K562 (cell line): Measurements from ENCODE around the gene SLC25A11. TPM values are rescaled to one million over a fixed set of nuclear protein-coding genes. Genes with fewer than 3 reads are reported as not detected.
A peak's percentile ranks its signal among the peaks of the same experiment; 100 is the strongest.

Experiments
- ARID1B ChIP-seq: fragments of 450-650 bp; IDR thresholded peaks from 2 replicates; pipeline ENCODE4 v1.6.1; 2016; ENCODE audit warnings: antibody characterized with exemption, mild to moderate bottlenecking, inconsistent platforms
- ATF7 ChIP-seq: fragments of 450-650 bp; IDR thresholded peaks from 2 replicates; pipeline ENCODE4 v1.7.1; 2014; ENCODE audit warnings: mild to moderate bottlenecking, moderate library complexity
- CCNT2 ChIP-seq: IDR thresholded peaks from 2 replicates; pipeline ENCODE4 v1.6.1; 2011; ENCODE audit warnings: borderline replicate concordance, low read depth, mild to moderate bottlenecking, moderate library complexity, mixed read lengths, low read length; ENCODE audit not compliant: insufficient read length; ENCODE audit errors: extremely low read depth
- CREB1 ChIP-seq, 2 experiments: sonication (generic) in 1 of 2; formaldehyde crosslinking in 1 of 2; IDR thresholded peaks; 2 replicates each; pipeline versions ENCODE4 v1.6.1 to v1.8.0; 2012 to 2022; ENCODE audit warnings: inconsistent platforms in 1 of 2, mild to moderate bottlenecking in 1 of 2, missing genetic modification reagents in 1 of 2, moderate library complexity in 1 of 2
- ELF4 ChIP-seq: fragments of 450-650 bp; formaldehyde crosslinking; IDR thresholded peaks from 2 replicates; pipeline ENCODE4 v1.4.0; 2022; ENCODE audit warnings: missing genetic modification characterization
- FOSL1 ChIP-seq: fragments of 200-800 bp; sonication (Bioruptor generic); conservative IDR thresholded peaks from 2 replicates; pipeline ENCODE4 v1.6.1; 2016; ENCODE audit warnings: missing genetic modification characterization, missing compliant biosample characterization
- ILF3 ChIP-seq: fragments of 450-650 bp; IDR thresholded peaks from 2 replicates; pipeline ENCODE4 v1.6.1; 2018; ENCODE audit warnings: antibody characterized with exemption, mild to moderate bottlenecking, moderate library complexity, borderline replicate concordance
- JUN ChIP-seq, 2 experiments: sonication (generic) in 1 of 2; formaldehyde crosslinking in 1 of 2; IDR thresholded peaks; 2 replicates each; pipeline versions ENCODE4 v1.6.1 to v1.8.0; 2012 to 2022; ENCODE audit warnings: borderline replicate concordance in 2 of 2, mild to moderate bottlenecking in 2 of 2, improper control_type of control experiment in 1 of 2, low read depth in 1 of 2, low read length in 1 of 2, missing genetic modification reagents in 1 of 2
- MECOM ChIP-seq: fragments of 250-450 bp; sonication (Bioruptor Pico); IDR thresholded peaks from 2 replicates; pipeline ENCODE4 v1.8.0; 2022; ENCODE audit warnings: inconsistent platforms
- NFE2 ChIP-seq: IDR thresholded peaks from 2 replicates; pipeline ENCODE4 v1.6.1; 2014; ENCODE audit warnings: antibody characterized with exemption, low read depth
- SIN3B ChIP-seq: fragments of 450-650 bp; IDR thresholded peaks from 2 replicates; pipeline ENCODE4 v1.6.1; 2017; ENCODE audit warnings: low read depth, mild to moderate bottlenecking, moderate library complexity
- ZBED1 ChIP-seq: IDR thresholded peaks from 2 replicates; pipeline ENCODE4 v1.6.1; 2014
- ZNF274 ChIP-seq: IDR thresholded peaks from 2 replicates; pipeline ENCODE4 v1.6.1; 2011; ENCODE audit warnings: low read depth, mild to moderate bottlenecking, low read length, moderate library complexity, borderline replicate concordance
- ZNF3 ChIP-seq: fragments of 250-450 bp; sonication (Bioruptor Pico); IDR thresholded peaks from 2 replicates; pipeline ENCODE4 v1.5.0; 2021; ENCODE audit warnings: mild to moderate bottlenecking, moderate library complexity
- polyA plus RNA-seq, 8 experiments: library from polyadenylated mRNA; depleted of rRNA in 4 of 8; stranded (reverse) in 5 of 8; unstranded in 3 of 8; fragments of >200 nt; fragmentation: Nextera tagmentation in 2 of 8; fragmentation: Illumina TruSeq in 1 of 8; extraction: Ambion mirVana in 2 of 8; extraction: Trizol in 1 of 8; gene quantifications; 2 replicates each; pipeline versions ENCODE4 v1.2.1 to v1.2.3, GENCODE V29; 2011 to 2014; ENCODE audit warnings: inconsistent platforms in 1 of 8, missing spikeins in 1 of 8
- total RNA-seq, 7 experiments: library from RNA; depleted of rRNA in 6 of 7; stranded (reverse); fragments of >200 nt in 6 of 7; fragmentation: Illumina TruSeq in 2 of 7; extraction: Trizol in 2 of 7; gene quantifications; 2 replicates each; pipeline versions ENCODE4 v1.2.1 to v1.2.3, GENCODE V29; 2011 to 2021; ENCODE audit warnings: low replicate concordance in 1 of 7
- TF ChIP-seq, protein P1 (sequence below), 2 experiments: fragments of 450-650 bp; conservative IDR thresholded peaks; 2 replicates each; pipeline ENCODE4 v1.6.1; 2017; ENCODE audit warnings: mild to moderate bottlenecking in 2 of 2, moderate library complexity in 2 of 2
- TF ChIP-seq, protein P2 (sequence below), 2 experiments: fragments of 450-650 bp in 1 of 2; sonication (generic) in 1 of 2; formaldehyde crosslinking; conservative IDR thresholded peaks; 2 replicates each; pipeline versions ENCODE4 v1.4.0 to v1.8.1; 2020 to 2022; ENCODE audit warnings: mild to moderate bottlenecking in 1 of 2, missing genetic modification reagents in 1 of 2
- TF ChIP-seq, protein P3 (sequence below): sonication (generic); formaldehyde crosslinking; IDR thresholded peaks from 2 replicates; pipeline ENCODE4 v1.8.0; 2022; ENCODE audit warnings: mild to moderate bottlenecking, low read depth, missing genetic modification reagents
- TF ChIP-seq, protein P4 (sequence below): sonication (generic); IDR thresholded peaks from 2 replicates; pipeline ENCODE4 v1.6.1; 2016
- TF ChIP-seq, protein P5 (sequence below): sonication (generic); formaldehyde crosslinking; IDR thresholded peaks from 2 replicates; pipeline ENCODE4 v1.9.0; 2022; ENCODE audit warnings: mild to moderate bottlenecking, missing genetic modification reagents
- TF ChIP-seq, protein P6 (sequence below): fragments of 450-650 bp; formaldehyde crosslinking; IDR thresholded peaks from 2 replicates; pipeline ENCODE4 v1.4.0; 2022; ENCODE audit warnings: missing genetic modification characterization

Gene SLC25A11
- total and polyA plus RNA-seq, 9 of the 15 experiments (the other 6 are each of a cell fraction or from before 2014, with no cell fraction given), result 3.1 to 56.7 (median 32.9) TPM

DNA sequence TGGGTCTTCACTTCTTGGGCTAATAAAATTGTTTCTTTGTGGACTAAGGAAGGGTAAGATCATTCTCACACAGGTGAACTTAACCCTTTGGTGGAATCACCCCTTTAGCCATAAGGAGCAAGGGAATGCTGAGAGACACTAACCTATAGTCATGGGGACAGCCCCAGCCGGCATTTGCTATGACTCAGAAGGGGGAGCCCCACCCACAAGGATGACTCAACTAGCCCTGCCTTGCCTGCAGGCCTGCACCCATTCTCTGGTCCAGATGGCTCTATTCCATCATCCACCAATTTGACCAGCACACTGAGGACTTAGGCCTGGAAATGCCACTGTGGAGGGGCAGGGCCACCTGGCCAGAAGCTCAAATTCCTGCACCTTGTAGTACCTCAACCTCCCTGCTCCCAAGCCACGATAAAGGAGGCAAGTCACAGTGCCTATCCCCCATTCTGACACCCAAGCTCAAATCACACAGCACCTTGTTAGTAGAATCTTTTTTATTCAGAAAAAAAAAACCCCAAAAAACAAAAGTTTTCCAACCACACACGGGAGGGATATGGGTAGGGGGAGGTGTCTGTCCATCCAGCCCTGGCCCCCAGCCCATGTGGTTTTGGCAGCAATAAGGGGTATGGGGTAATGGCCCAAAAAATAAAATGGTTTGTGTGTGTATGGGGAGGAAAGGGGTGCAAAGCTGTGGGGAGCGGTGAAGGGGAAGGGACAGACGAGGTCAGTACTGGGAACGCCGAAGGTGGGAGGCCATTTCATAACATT, 5.5 kb upstream of the SLC25A11 start (continued):
- TF ChIP-seq FOSL1 (tag) (peak; percentile 97), ZNF3 (CRISPR knock-in tag) (no peak), CREB1 (IDR thresholded peaks at IDR 0.05) (peak; percentile 22; the same call in 1 of the 2 replicates), CREB1 (CRISPR knock-in tag; IDR thresholded peaks at IDR 0.05) (no peak), SIN3B (no peak), ARID1B (peak; percentile 63; the same call in 1 of the 2 replicates), MECOM (CRISPR knock-in tag) (no peak), ZNF274 (no peak), ATF7 (peak; percentile 57), ELF4 (CRISPR knock-in tag) (no peak), ILF3 (peak; percentile 65; the same call in 1 of the 2 replicates), JUN (IDR thresholded peaks at IDR 0.05; ENCODE audit: borderline replicate concordance, low read depth, low read length) (peak; percentile 93), JUN (CRISPR knock-in tag; IDR thresholded peaks at IDR 0.05; ENCODE audit: borderline replicate concordance) (no peak), ZBED1 (peak; percentile 47; the same call in 1 of the 2 replicates), CCNT2 (peak; percentile 67), NFE2 (peak; percentile 48)
- TF ChIP-seq, protein P1, sequence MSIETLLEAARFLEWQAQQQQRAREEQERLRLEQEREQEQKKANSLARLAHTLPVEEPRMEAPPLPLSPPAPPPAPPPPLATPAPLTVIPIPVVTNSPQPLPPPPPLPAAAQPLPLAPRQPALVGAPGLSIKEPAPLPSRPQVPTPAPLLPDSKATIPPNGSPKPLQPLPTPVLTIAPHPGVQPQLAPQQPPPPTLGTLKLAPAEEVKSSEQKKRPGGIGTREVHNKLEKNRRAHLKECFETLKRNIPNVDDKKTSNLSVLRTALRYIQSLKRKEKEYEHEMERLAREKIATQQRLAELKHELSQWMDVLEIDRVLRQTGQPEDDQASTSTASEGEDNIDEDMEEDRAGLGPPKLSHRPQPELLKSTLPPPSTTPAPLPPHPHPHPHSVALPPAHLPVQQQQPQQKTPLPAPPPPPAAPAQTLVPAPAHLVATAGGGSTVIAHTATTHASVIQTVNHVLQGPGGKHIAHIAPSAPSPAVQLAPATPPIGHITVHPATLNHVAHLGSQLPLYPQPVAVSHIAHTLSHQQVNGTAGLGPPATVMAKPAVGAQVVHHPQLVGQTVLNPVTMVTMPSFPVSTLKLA (conservative IDR thresholded peaks at IDR 0.05), result peak in 1 of 2 experiments; percentile 43; a peak in 1 of 4 replicates
- TF ChIP-seq, protein P2, sequence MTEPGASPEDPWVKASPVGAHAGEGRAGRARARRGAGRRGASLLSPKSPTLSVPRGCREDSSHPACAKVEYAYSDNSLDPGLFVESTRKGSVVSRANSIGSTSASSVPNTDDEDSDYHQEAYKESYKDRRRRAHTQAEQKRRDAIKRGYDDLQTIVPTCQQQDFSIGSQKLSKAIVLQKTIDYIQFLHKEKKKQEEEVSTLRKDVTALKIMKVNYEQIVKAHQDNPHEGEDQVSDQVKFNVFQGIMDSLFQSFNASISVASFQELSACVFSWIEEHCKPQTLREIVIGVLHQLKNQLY (CRISPR knock-in tag; conservative IDR thresholded peaks at IDR 0.05), result no peak
- TF ChIP-seq, protein P3, sequence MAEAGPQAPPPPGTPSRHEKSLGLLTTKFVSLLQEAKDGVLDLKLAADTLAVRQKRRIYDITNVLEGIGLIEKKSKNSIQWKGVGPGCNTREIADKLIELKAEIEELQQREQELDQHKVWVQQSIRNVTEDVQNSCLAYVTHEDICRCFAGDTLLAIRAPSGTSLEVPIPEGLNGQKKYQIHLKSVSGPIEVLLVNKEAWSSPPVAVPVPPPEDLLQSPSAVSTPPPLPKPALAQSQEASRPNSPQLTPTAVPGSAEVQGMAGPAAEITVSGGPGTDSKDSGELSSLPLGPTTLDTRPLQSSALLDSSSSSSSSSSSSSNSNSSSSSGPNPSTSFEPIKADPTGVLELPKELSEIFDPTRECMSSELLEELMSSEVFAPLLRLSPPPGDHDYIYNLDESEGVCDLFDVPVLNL (CRISPR knock-in tag), result no peak
- TF ChIP-seq, protein P4, sequence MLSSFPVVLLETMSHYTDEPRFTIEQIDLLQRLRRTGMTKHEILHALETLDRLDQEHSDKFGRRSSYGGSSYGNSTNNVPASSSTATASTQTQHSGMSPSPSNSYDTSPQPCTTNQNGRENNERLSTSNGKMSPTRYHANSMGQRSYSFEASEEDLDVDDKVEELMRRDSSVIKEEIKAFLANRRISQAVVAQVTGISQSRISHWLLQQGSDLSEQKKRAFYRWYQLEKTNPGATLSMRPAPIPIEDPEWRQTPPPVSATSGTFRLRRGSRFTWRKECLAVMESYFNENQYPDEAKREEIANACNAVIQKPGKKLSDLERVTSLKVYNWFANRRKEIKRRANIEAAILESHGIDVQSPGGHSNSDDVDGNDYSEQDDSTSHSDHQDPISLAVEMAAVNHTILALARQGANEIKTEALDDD, result peak; percentile 59
- TF ChIP-seq, protein P5, sequence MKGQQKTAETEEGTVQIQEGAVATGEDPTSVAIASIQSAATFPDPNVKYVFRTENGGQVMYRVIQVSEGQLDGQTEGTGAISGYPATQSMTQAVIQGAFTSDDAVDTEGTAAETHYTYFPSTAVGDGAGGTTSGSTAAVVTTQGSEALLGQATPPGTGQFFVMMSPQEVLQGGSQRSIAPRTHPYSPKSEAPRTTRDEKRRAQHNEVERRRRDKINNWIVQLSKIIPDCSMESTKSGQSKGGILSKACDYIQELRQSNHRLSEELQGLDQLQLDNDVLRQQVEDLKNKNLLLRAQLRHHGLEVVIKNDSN (CRISPR knock-in tag), result no peak
- TF ChIP-seq, protein P6, sequence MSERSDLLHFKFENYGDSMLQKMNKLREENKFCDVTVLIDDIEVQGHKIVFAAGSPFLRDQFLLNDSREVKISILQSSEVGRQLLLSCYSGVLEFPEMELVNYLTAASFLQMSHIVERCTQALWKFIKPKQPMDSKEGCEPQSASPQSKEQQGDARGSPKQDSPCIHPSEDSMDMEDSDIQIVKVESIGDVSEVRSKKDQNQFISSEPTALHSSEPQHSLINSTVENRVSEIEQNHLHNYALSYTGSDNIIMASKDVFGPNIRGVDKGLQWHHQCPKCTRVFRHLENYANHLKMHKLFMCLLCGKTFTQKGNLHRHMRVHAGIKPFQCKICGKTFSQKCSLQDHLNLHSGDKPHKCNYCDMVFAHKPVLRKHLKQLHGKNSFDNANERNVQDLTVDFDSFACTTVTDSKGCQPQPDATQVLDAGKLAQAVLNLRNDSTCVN, result no peak
